ENCODE data around the gene EPB41L1. TPM values are rescaled to one million over a fixed set of nuclear protein-coding genes. Genes with fewer than 3 reads are reported as not detected.

EPB41L1 gene
- total and polyA plus RNA-seq, 2 donors from 2014 or later: 53.2 to 230 TPM

DNA sequence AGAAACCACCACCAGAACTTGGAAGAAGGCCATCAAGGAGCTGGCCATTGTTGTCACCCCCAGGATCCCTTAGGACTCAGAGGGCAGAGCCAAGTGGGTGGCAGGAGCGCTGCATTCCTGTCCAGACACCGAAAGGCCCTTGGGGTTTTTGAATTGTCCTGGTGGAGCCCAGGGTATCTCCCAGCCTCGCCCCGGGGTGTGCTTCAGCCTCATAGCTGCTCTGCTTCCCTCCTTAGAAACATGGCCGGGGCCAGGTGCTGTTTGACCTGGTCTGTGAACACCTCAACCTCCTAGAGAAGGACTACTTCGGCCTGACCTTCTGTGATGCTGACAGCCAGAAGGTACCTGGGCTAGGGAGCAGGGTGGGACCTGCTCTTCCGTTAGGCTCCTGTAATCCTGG is 23.2 kb downstream of the EPB41L1 start:
- intact Hi-C loops (cut with DNase I): no loop called here
- no peak overlapping the region for H3K9ac ChIP-seq (ENCODE audit: low read length in 3 of 3)
- no peaks in the 10 kb centered on the region for H3K9me3 ChIP-seq (ENCODE audit: control insufficient read depth in 2 of 3, insufficient read depth in 1 of 3, low read length in 3 of 3)
- TF ChIP-seq, protein P1, sequence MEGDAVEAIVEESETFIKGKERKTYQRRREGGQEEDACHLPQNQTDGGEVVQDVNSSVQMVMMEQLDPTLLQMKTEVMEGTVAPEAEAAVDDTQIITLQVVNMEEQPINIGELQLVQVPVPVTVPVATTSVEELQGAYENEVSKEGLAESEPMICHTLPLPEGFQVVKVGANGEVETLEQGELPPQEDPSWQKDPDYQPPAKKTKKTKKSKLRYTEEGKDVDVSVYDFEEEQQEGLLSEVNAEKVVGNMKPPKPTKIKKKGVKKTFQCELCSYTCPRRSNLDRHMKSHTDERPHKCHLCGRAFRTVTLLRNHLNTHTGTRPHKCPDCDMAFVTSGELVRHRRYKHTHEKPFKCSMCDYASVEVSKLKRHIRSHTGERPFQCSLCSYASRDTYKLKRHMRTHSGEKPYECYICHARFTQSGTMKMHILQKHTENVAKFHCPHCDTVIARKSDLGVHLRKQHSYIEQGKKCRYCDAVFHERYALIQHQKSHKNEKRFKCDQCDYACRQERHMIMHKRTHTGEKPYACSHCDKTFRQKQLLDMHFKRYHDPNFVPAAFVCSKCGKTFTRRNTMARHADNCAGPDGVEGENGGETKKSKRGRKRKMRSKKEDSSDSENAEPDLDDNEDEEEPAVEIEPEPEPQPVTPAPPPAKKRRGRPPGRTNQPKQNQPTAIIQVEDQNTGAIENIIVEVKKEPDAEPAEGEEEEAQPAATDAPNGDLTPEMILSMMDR (IDR thresholded peaks at IDR 0.05; ENCODE audit: borderline replicate concordance, extremely low read depth, insufficient read depth): no peak
- peaks cover 0 to 6% (median 1%) of the 10 kb centered on the region in 3 donors for H3K4me1 ChIP-seq (ENCODE audit: control insufficient read depth in 2 of 3, insufficient read depth in 2 of 3, low read depth in 1 of 3, low read length in 3 of 3)
- peaks cover 0 to 51% (median 25%) of the 10 kb centered on the region in 3 donors for H3K36me3 ChIP-seq (ENCODE audit: control insufficient read depth in 2 of 3, insufficient read depth in 3 of 3, low read length in 3 of 3)
- no peak overlapping the region for H3K27ac ChIP-seq (ENCODE audit: low read depth in 2 of 2, low read length in 2 of 2)
- H3K27me3 ChIP-seq (ENCODE audit: control insufficient read depth, insufficient read depth, low read length): no peaks in the 10 kb centered on the region
- FAIRE-seq (no peak), DNase-seq (peak in 1 of 5 donors; percentile 36)
- no peak overlapping the region for H3K4me3 ChIP-seq (ENCODE audit: low read length in 3 of 3)

GRCh38 chr20:36179170-36179945 is 24.8 kb downstream of the EPB41L1 start:
- H3K27me3 ChIP-seq (ENCODE audit: control insufficient read depth, insufficient read depth, low read length): no peaks in the 10 kb centered on the region
- DNase-seq: peak in 1 of 5 donors; percentile 42
- no peak for FAIRE-seq

DNA sequence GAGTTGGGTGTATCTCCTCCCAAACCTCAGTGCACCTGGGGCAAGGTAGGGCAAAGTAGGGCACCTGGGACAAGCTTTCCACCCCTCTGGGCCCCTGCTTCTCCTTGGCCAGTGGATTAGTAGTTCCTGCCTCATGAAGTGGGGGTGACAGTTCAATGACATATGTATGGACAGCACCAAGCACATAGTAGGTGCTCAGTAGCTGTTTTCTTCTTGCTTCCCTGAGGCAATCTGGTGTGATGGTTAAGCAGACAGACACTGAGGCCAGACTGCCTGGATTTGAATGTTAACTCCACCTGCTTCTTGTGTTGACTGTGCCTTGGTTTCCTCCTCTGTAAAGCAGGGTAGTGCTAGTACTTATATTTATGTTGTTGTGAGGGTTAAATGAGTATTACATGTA is 25.8 kb downstream of the EPB41L1 start:
- TF ChIP-seq, protein P1 (IDR thresholded peaks at IDR 0.05; ENCODE audit: borderline replicate concordance, extremely low read depth, insufficient read depth): no peak
- H3K9me3 ChIP-seq (ENCODE audit: control insufficient read depth in 2 of 3, insufficient read depth in 1 of 3, low read length in 3 of 3): no peaks in the 10 kb centered on the region
- no peaks in the 10 kb centered on the region for H3K27me3 ChIP-seq (ENCODE audit: control insufficient read depth, insufficient read depth, low read length)
- H3K27ac ChIP-seq (ENCODE audit: low read depth in 2 of 2, low read length in 2 of 2): no peak overlapping the region
- H3K9ac ChIP-seq (ENCODE audit: low read length in 3 of 3): no peak overlapping the region
- DNase-seq: peak in 1 of 5 donors; percentile 3
- intact Hi-C loops (cut with DNase I): no loop called here
- no peak overlapping the region for H3K4me3 ChIP-seq (ENCODE audit: low read length in 3 of 3)
- H3K4me1 ChIP-seq (ENCODE audit: control insufficient read depth in 2 of 3, insufficient read depth in 2 of 3, low read depth in 1 of 3, low read length in 3 of 3): peaks cover 0 to 3% (median 3%) of the 10 kb centered on the region in 3 donors
- no peak for FAIRE-seq
- H3K36me3 ChIP-seq (ENCODE audit: control insufficient read depth in 2 of 3, insufficient read depth in 3 of 3, low read length in 3 of 3): peaks cover 0 to 64% (median 28%) of the 10 kb centered on the region in 3 donors

More at GRCh38 chr20:36179170-36179945, 24.8 kb downstream of the EPB41L1 start:
- H3K27ac ChIP-seq (ENCODE audit: low read depth in 2 of 2, low read length in 2 of 2): no peak overlapping the region
- H3K4me3 ChIP-seq (ENCODE audit: low read length in 3 of 3): no peak overlapping the region
- peaks cover 0 to 58% (median 25%) of the 10 kb centered on the region in 3 donors for H3K36me3 ChIP-seq (ENCODE audit: control insufficient read depth in 2 of 3, insufficient read depth in 3 of 3, low read length in 3 of 3)
- no peak overlapping the region for H3K9ac ChIP-seq (ENCODE audit: low read length in 3 of 3)
- H3K4me1 ChIP-seq (ENCODE audit: control insufficient read depth in 2 of 3, insufficient read depth in 2 of 3, low read depth in 1 of 3, low read length in 3 of 3): peaks cover 0 to 3% (median 2%) of the 10 kb centered on the region in 3 donors
- TF ChIP-seq, protein P1 (IDR thresholded peaks at IDR 0.05; ENCODE audit: borderline replicate concordance, extremely low read depth, insufficient read depth): no peak
- intact Hi-C loops (cut with DNase I): no loop called here
- H3K9me3 ChIP-seq (ENCODE audit: control insufficient read depth in 2 of 3, insufficient read depth in 1 of 3, low read length in 3 of 3): no peaks in the 10 kb centered on the region

All from kidney (tissue), 14 donors.